Measurements from ENCODE around the gene DUSP2. TPM values are rescaled to one million over a fixed set of nuclear protein-coding genes. Genes with fewer than 3 reads are reported as not detected.

Gene DUSP2
- total RNA-seq, 2 donors from 2014 or later = 82.0 to 379 TPM

- no peak overlapping the region for H3K4me3 Mint-ChIP-seq
- H3K36me3 Mint-ChIP-seq (ENCODE audit: low read depth) = no peaks in the 10 kb centered on the region
- H3K9me3 Mint-ChIP-seq = no peaks in the 10 kb centered on the region
- no peaks in the 10 kb centered on the region for H3K27me3 Mint-ChIP-seq
- no peak for ATAC-seq (replicated peaks)
- H3K4me1 Mint-ChIP-seq = no peaks in the 10 kb centered on the region
- no peak overlapping the region for H3K27ac Mint-ChIP-seq
Measured at GRCh38 chr2:96103761-96104486, 41.3 kb downstream of the DUSP2 start.

- Mint-ChIP-seq H3K9me3 (no peaks in the 10 kb centered on the region), H3K4me1 (no peaks in the 10 kb centered on the region), H3K36me3 (ENCODE audit: low read depth) (no peaks in the 10 kb centered on the region), H3K4me3 (no peak overlapping the region), H3K27me3 (no peaks in the 10 kb centered on the region), H3K27ac (no peak overlapping the region)
- no peak for ATAC-seq (replicated peaks)
Measured at GRCh38 chr2:96103187-96103601, 42.0 kb downstream of the DUSP2 start.

- no peaks in the 10 kb centered on the region for H3K27me3 Mint-ChIP-seq
- no peak for ATAC-seq (replicated peaks)
- H3K4me3 Mint-ChIP-seq = no peak overlapping the region
- no peaks in the 10 kb centered on the region for H3K36me3 Mint-ChIP-seq (ENCODE audit: low read depth)
- no peaks in the 10 kb centered on the region for H3K4me1 Mint-ChIP-seq
- no peak overlapping the region for H3K27ac Mint-ChIP-seq
- no peaks in the 10 kb centered on the region for H3K9me3 Mint-ChIP-seq
Measured at GRCh38 chr2:96102596-96103186, 42.5 kb downstream of the DUSP2 start.

- Mint-ChIP-seq H3K27ac (no peak overlapping the region), H3K4me1 (no peaks in the 10 kb centered on the region), H3K4me3 (no peak overlapping the region), H3K9me3 (no peaks in the 10 kb centered on the region), H3K27me3 (no peaks in the 10 kb centered on the region), H3K36me3 (ENCODE audit: low read depth) (no peaks in the 10 kb centered on the region)
- no peak for ATAC-seq (replicated peaks)
Measured at GRCh38 chr2:96100893-96101304, 44.3 kb downstream of the DUSP2 start.

GRCh38 chr2:96099861-96100798 lies 45.1 kb downstream of the DUSP2 start:
- Mint-ChIP-seq H3K36me3 (ENCODE audit: low read depth) (no peaks in the 10 kb centered on the region), H3K27ac (no peak overlapping the region)

GRCh38 chr2:96098900-96099590 lies 46.2 kb downstream of the DUSP2 start:
- no peaks in the 10 kb centered on the region for H3K9me3 Mint-ChIP-seq
- H3K27me3 Mint-ChIP-seq = no peaks in the 10 kb centered on the region
- no peaks in the 10 kb centered on the region for H3K36me3 Mint-ChIP-seq (ENCODE audit: low read depth)
- ATAC-seq (replicated peaks) = no peak
- H3K27ac Mint-ChIP-seq = no peak overlapping the region
- H3K4me3 Mint-ChIP-seq = no peak overlapping the region
- H3K4me1 Mint-ChIP-seq = no peaks in the 10 kb centered on the region

More at GRCh38 chr2:96099861-96100798, 45.1 kb downstream of the DUSP2 start:
- no peaks in the 10 kb centered on the region for H3K9me3 Mint-ChIP-seq
- no peak for ATAC-seq (replicated peaks)
- H3K4me3 Mint-ChIP-seq = no peak overlapping the region
- no peaks in the 10 kb centered on the region for H3K27me3 Mint-ChIP-seq
- no peaks in the 10 kb centered on the region for H3K4me1 Mint-ChIP-seq

GRCh38 chr2:96097951-96098823 lies 47.1 kb downstream of the DUSP2 start:
- Mint-ChIP-seq H3K36me3 (ENCODE audit: low read depth) (no peaks in the 10 kb centered on the region), H3K4me3 (no peak overlapping the region), H3K27ac (peak overlapping the region; percentile 41), H3K9me3 (no peaks in the 10 kb centered on the region), H3K27me3 (no peaks in the 10 kb centered on the region), H3K4me1 (no peaks in the 10 kb centered on the region)
- no peak for ATAC-seq (replicated peaks)

- H3K27me3 Mint-ChIP-seq = no peaks in the 10 kb centered on the region
- no peaks in the 10 kb centered on the region for H3K4me1 Mint-ChIP-seq
- H3K27ac Mint-ChIP-seq = no peak overlapping the region
- ATAC-seq (replicated peaks) = no peak
- H3K36me3 Mint-ChIP-seq (ENCODE audit: low read depth) = no peaks in the 10 kb centered on the region
- no peaks in the 10 kb centered on the region for H3K9me3 Mint-ChIP-seq
- H3K4me3 Mint-ChIP-seq = no peak overlapping the region
Measured at GRCh38 chr2:96097441-96097840, 47.8 kb downstream of the DUSP2 start.

- H3K36me3 Mint-ChIP-seq (ENCODE audit: low read depth) = no peaks in the 10 kb centered on the region
- no peaks in the 10 kb centered on the region for H3K27me3 Mint-ChIP-seq
- no peaks in the 10 kb centered on the region for H3K9me3 Mint-ChIP-seq
- H3K27ac Mint-ChIP-seq = no peak overlapping the region
- H3K4me3 Mint-ChIP-seq = no peak overlapping the region
- ATAC-seq (replicated peaks) = no peak
- H3K4me1 Mint-ChIP-seq = no peaks in the 10 kb centered on the region
Measured at GRCh38 chr2:96095116-96095636, 50.1 kb downstream of the DUSP2 start.

- no peak overlapping the region for H3K27ac Mint-ChIP-seq
- no peaks in the 10 kb centered on the region for H3K36me3 Mint-ChIP-seq (ENCODE audit: low read depth)
- H3K4me3 Mint-ChIP-seq = no peak overlapping the region
- no peaks in the 10 kb centered on the region for H3K4me1 Mint-ChIP-seq
- no peaks in the 10 kb centered on the region for H3K27me3 Mint-ChIP-seq
- ATAC-seq (replicated peaks) = no peak
- no peaks in the 10 kb centered on the region for H3K9me3 Mint-ChIP-seq
Measured at GRCh38 chr2:96093528-96093927, 51.7 kb downstream of the DUSP2 start.

Other genes with a start within 250 kb of the DUSP2 start
- gene ANKRD36C, start 153.6 kb downstream of the DUSP2 start, total RNA-seq = 10 to 100 TPM; 67.1 to 74.0 TPM
- 10 to 100 TPM in 1 of 2 donors, 1 to 10 TPM in 1; 2.7 to 28.2 TPM for gene GPAT2, start 110.5 kb downstream of the DUSP2 start, total RNA-seq
- gene ADRA2B, start 28.9 kb downstream of the DUSP2 start, total RNA-seq = 1 to 10 TPM in 1 of 2 donors, under 1 TPM in 1; 0.09 to 1.3 TPM
- gene ASTL, start 6.9 kb downstream of the DUSP2 start, total RNA-seq = 1 to 10 TPM in 1 of 2 donors, under 1 TPM in 1; 0.93 to 6.9 TPM
- 100 to 1,000 TPM; 140 to 190 TPM for gene STARD7, start 63.4 kb upstream of the DUSP2 start, total RNA-seq
- gene TMEM127, start 120.6 kb upstream of the DUSP2 start, total RNA-seq = 10 to 100 TPM; 23.8 to 25.4 TPM
- gene CIAO1, start 120.8 kb upstream of the DUSP2 start, total RNA-seq = 10 to 100 TPM; 71.4 to 81.3 TPM
- 100 to 1,000 TPM; 155 to 198 TPM for gene SNRNP200, start 160.1 kb upstream of the DUSP2 start, total RNA-seq
- gene ITPRIPL1, start 179.9 kb upstream of the DUSP2 start, total RNA-seq = 10 to 100 TPM; 26.1 to 55.9 TPM
- 10 to 100 TPM; 63.1 to 89.5 TPM for gene NCAPH, start 190.3 kb upstream of the DUSP2 start, total RNA-seq

All from activated T-helper 17 cell treated with anti-CD3 and anti-CD28 coated beads, Interleukin-2, amount 50 U/mL, for 72 hours (primary cell).